Left forelimb (tissue), 1 donor: Measurements from ENCODE around the gene AGMAT.
A peak's percentile ranks its signal among the peaks of the same experiment; 100 is the strongest.

ENCODE experiments used
- DNase-seq: peaks from one replicate; pipeline ENCODE4 v3.0.0-alpha.2; 2018; ENCODE audit warnings: low spot score

The AGMAT gene

GRCh38 chr1:15584489-15585363 is at the start of gene AGMAT:
TSS of gene AGMAT (minus strand) at chr1:15585051. CDS start at chr1:15584967, 84 bp downstream.
- DNase-seq, result peak; percentile 68

DNA sequence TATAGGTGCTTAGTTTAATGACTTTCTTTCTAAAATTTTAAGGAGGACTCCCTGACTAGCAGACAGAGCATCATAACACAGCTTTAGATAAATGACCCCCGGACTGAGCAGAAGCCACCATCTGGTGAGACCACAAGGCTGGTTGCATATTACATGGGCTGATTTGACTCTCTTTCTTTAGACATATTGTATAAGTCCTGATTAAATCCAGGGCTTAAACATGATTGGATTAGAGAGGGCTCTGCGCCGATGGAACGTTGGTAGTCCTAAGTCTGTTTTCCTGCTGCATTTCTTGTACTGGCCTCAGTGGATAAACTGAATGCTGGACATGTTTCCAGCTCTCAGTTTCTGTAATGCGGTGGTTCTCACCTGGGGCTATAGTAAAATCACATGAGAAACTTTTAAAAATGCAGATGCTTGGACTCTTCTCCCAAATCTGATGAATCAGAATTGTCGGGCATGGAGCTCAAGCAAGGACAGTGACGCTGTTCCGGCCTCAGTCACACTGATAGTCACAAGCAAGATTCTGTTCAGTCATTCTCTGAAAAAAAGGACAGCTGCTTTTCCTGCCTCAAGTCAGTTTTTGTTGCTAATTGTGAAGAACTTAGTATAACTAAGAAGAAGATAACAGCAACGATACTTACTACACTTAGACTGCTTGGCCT is 49.0 kb upstream of the AGMAT start:
- DNase-seq, result no peak

DNA sequence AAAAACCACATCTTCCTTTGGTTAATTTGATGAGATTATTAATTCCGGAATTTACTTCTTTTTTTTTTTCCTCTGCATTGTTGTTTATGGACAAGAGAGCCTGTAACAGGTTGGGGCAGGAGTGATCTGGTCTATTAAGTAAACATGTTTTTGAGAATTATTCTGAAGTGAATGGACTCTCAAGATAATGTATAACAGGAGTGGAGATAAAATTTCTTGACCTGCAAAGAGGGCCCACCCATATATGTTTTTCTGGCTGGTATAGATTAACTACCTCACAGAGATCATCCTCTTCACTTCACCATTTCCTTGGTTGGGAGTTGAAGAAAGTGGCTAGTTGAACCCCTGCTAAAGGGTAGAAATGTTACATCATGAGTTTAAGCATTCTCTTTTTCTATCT is 43.2 kb upstream of the AGMAT start:
- DNase-seq, result no peak

DNA sequence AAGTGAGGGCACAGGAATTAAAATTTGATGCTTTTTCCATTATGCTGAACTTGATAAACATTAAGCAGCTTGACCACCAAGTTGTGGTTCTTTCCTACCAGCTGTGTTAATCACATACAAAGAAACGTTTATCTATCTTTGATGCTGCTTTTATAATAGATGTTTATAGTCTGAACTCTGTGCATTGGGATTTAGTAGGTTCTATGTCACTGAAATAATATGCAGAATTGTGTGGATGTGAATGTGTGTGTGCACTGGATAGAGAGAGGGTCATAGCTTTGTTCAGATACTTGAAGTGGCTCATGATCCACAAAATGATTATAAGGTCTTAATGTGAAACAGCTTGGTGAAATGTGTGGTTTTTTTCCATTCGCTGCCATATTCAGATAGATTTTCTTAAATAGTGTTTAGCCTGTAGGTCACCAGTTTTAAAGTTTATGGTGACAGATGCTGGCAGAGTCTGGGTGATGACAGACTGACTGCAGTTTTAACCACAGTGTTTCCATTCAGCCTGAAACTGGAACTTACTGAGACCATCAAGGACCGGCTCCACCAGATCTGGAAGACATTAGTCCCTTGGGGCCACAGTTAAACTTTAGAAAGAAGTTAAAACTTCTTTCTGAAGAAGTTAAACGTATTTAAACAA is 42.6 kb upstream of the AGMAT start:
- no peak for DNase-seq

DNA sequence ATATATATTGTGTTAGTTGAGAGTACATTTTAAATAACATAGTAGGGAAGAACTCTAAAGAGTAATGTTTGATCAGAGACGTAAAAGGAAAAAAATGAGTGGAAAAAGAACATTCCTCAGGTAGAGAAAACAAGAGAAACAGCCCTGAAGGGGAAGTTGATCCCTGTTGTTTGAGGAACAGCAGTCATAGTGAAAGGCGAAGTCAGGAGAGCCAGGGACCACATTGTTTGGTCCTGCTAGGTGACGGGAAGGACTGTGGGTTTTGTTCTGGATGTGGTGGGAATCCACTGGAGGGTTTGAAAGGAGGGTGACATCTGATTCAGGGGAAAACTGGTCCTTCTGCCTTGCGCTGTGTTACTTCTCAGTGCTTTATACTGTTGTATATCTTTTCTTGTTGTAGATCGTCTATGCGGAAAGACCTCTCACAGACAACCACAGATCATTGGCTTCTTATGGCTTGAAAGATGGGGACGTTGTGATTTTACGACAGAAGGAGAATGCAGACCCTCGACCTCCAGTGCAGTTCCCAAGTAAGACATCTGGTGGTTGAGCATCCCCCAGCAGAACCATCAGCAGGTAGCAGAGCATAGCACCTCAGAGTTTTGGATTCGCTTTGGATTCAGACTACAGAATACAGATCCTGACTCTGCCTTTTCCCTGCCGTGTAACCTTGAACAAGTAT is 41.6 kb upstream of the AGMAT start:
- DNase-seq, result no peak

DNA sequence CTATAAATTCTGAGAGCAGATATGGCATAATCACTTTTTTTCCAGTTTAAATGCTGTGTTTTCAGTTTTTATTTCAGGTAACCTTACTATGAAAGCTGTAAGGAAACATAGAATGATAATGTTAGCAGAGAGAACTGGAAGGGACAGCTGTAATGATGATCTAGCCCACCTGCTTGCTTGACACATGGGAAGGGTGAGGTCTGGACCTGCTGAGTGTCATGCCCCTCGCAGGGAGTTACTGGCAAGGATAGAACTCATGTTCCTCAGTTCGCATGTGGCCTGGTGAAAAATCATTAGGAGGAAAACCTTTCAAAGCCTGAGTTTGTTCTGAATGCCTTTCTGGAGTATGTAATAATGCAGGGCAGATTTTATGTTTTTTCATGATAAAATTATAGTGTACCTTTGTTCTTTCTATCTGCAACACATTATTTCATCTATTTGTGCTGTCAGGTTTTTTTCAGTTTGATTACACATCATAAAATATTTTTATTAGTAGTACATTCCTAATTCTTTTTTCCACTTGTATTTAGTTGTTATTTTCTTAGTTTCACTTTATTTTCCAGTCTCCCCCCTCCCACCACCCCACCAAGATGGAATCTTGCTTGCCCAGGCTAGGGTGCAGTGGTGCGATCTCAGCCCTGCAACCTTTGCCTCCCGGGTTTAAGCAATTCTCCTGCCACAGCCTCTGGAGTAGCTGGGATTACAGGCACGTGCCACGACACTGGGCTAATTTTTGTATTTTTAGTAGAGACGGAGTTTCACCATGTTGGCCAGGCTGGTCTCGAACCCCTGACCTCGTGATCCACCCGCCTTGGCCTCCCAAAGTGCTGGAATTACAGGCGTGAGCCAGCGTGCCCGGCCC is 40.4 kb upstream of the AGMAT start:
- no peak for DNase-seq

GRCh38 chr1:15624133-15624714 is 39.4 kb upstream of the AGMAT start:
- DNase-seq, result no peak

DNA sequence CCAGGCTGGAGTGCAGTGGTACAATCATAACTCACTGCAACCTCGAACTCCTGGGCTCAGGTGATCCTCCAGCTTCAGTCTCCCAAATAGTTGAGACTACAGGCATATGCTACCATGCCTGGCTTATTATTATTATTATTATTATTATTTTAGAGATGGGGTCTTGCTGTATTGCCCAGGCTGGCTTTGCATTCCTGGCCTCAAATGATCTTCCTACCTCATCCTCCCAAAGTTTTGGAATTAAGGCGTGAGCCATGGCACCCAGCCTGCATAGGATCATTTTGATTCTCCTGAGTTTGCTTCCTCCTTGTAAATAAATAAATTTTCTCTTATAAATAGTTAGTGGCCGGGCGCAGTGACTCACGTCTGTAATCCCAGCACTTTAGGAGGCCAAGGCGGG is 38.6 kb upstream of the AGMAT start:
- no peak for DNase-seq

DNA sequence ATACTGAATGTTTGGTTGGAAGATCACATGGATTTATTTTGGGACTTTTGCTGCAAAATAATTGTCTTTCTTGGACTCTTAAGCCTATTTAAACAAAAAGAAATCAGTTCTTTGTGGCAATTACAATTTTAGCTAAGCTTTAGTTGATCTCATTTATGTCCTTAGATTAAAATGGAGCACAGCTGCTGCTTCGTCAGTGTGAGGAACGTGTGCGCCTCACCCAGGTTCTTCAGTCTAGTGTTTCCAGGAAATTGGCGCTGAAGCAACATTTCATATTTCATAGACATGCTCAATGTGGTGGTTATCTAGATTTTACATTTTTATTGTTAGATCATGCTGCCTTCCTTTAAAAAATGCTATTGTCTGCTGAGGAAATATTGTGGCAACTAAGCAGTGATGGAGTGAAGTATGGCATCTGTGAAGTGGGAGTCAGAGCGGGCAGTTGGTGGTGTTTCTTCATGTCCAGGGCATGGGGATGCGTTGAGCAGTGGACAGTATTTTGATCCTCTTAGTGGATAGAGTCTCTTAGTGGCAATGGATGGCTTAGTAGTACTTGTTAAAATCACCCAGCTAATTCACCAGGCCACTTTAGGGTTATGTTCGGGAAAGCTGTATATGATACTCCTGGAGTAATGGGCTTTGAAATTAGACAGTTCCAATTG is 38.0 kb upstream of the AGMAT start:
- no peak for DNase-seq

- DNase-seq, result no peak
Measured at GRCh38 chr1:15621975-15622374, 37.1 kb upstream of the AGMAT start.

GRCh38 chr1:15620902-15621682 is 36.2 kb upstream of the AGMAT start:
- DNase-seq, result no peak

DNA sequence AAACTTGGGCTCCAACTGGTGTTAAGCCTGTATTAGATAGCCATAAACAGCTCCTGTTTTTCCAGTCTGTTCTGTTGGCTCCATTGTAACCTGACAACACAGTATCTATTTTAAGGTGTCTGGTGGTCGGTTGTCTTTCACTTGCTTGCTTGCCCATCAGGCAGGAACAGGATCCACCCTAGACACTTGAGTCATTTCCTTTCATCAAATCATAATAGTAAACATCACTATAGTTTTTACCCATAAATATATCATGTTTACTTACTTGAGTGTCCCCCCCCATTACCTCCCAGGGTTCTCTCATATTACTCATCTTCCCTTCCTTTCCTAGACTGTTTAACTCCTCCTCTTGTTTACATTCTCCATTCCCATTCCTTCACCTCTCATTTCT is 35.3 kb upstream of the AGMAT start:
- no peak for DNase-seq

DNA sequence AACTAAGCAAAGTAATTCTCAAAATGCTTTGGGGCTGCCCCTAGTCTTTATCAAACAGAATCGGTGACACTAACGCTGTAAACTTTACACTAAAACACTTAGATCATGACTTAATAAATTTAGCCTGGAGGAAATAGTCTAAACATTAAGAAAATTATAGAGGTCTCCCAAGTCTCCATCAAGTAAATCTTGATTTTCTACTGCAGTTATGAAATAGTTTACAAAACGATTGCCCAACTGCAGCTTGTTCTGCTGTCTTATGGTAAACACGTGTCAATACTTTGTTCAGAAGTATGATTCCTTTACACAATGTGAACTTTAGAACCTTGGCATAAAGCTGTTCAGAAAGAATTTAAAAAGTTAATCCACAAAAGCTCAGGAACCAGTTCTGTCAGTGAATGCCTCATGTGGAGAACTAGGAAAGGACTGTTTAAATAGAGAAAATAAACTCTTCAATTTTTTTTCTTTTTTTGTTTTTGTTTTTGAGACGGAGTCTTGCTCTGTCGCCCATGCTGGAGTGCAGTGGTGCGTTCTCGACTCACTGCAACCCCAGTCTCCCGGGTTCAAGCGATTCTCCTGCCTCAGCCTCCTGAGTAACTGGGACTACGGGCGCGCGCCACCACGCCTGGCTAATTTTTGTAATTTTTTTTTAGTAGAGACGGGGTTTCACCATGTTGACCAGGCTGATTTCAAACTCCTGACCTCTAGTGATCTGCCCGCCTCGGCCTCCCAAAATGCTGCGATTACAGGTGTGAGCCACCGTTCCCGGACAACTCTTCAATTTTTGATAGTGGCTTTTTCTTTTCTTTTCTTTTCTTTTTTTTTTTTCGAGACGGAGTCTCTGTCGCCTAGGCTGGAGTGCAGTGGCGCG is 34.0 kb upstream of the AGMAT start:
- no peak for DNase-seq

DNA sequence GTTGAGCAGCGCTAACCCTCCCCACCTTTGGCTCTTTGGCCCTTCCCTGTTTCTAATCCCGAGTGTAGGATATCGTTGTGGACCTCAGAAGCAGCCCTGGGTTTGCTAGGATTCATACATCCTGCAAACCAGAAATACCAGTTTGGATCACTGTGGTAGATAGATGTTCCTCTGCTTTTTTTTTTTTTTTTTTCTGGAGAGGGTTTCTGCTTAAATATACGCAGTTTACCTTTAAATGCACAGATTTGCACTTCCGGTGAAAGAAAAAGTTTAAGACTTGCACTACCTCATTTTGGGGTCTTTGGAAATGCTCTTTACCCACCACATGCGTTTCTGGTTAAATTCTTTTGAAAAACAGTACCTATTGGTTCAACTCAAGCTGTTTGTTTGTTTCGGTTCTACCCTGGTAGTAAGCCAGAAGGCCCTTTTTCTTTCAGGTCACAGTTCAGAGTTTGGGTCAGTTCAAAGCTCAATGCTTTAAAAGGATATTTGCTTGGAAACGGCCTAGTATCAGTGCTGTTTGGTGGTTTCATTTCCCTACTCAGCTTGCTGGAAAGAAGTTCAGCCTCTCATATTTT is 33.3 kb upstream of the AGMAT start:
- DNase-seq, result no peak

DNA sequence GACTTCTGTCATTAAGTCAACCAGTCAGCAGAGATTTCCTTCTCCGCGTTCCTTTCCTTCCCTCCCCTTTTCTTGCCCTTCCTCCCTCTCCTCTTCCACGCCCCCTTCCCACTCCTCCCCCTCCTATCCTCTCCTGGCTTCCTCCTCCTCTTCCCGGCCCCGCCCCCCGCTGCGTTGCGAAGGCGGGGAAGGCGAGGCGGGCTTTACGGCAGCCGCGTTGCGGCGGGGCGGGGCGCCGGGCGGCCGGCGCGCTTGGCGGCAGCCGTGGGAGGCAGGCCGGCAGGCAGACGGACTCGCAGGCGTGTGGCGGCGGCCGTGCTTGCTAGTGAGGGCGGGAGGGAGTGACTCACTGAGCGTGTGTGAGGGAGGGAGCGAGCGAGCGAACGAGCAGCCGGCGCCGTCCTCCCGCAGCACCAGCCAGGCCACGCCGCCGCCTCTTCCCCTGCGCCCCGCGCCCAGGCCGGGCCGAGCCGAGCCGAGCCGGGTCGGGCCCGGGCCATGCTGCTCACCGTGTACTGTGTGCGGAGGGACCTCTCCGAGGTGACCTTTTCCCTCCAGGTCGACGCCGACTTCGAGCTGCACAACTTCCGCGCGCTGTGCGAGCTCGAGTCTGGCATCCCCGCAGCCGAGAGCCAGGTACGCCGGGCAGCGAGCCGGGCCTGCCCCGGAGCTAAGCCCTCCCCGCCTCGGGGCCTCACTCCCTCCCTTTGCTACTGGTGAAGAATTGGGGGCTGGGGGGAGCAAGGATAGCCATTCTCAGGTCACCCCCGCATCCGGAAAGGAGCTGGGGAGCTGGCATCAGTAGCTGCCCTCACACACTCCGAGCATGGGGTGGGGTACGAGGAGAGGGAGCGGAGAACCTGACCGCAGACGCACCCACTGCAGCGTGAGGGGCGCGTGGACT is 32.6 kb upstream of the AGMAT start, which contains the start of gene DDI2:
TSS of gene DDI2 (plus strand) at position 286 of the 904 bp plus-strand sequence. CDS start at position 499, 213 bp downstream.
- peak; percentile 97 for DNase-seq

DNA sequence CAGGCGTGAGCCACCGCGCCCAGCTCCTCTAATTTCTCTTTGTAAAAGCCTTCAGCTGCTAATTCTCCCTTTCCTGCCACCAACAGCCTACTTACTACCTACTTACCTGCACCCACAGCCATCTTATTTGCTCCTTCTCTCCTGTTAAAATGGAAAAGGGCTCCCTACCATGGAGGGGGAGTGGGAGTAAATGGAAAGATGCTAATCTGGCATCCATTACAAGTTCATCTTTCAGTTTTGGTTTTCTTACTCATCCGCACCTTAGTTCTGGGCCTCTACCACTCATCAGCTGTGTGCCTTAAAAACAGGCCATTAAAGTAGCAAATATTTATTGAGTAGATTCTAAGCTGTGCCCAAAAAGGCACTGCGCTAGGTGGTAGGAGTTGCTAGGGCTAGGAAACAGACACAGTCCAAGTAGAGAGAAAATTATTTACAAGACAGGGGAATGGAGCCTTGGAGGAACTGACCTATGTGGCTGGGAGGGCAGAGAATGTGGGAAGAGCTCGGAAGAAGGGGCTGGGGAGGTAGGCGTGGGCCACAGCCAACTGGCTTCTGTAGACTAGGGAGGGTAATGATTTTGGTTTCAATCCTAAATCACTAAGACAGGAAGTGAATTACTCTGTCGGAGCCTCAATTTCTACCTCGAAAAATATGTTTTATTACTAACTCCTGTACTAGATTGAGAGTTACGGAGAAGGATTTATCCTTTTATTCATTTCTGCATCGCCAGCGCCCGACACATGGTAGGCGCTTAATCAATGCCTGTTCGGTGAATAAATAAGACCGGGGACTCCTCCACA is 31.7 kb upstream of the AGMAT start:
- DNase-seq, result no peak
